Activated effector memory CD4-positive, alpha-beta T cell treated with anti-CD3 and anti-CD28 coated beads, Interleukin-2, amount 50 U/mL, for 16 hours (primary cell): Measurements from ENCODE around the gene PAX5.

ENCODE experiments used
- DNase-seq: peaks from one replicate; pipeline ENCODE4 v3.0.0-alpha.2; 2020

PAX5 gene

GRCh38 chr9:37011530-37011929, 22.5 kb downstream of the PAX5 start:
- no peak for DNase-seq

DNA sequence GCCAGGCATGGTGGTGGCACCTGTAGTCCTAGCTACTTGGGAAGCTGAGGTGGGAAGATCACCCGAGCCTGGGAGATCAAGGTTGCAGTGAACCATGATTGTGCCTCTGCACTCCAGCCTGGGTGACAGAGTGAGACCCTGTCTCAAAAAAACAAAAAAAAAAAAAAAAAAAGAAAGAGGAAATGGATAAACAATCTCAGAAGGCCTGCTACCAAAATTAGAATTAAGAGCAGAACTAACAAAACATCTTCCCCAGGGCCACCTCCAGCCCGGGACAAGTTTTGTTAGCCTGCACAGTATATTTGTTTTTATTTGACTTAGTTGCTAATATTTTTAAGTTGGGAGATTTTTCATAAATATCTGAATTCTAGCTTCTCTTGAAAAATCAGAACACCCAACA, 23.1 kb downstream of the PAX5 start:
- no peak for DNase-seq

GRCh38 chr9:37010180-37010579, 23.9 kb downstream of the PAX5 start:
- no peak for DNase-seq

DNA sequence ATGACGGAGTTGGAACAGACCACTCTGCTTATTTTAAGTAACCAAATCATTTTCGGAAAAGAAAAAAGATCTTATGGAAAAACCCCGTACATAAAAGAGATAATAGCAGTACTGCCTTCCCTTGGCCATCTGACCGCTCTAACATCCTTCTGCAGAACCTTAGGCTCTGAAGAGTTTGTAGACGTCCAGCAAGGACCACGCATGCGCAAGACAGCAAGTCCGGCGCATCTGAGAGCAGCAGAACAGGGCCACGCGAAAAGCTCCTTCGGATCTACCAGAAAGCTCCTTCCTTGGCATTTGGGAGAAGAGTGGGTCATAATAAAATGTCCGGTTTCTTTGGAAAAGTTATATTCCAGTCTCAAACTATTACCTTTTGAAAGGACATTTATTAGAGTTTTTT, 26.8 kb downstream of the PAX5 start:
- DNase-seq, result no peak

- no peak for DNase-seq
These were observed 28.4 kb downstream of the PAX5 start for GRCh38 chr9:37005517-37006140.

GRCh38 chr9:37004424-37004935, 29.6 kb downstream of the PAX5 start:
- DNase-seq, result no peak

GRCh38 chr9:37002413-37003217, 31.5 kb downstream of the PAX5 start:
- DNase-seq, result no peak

DNA sequence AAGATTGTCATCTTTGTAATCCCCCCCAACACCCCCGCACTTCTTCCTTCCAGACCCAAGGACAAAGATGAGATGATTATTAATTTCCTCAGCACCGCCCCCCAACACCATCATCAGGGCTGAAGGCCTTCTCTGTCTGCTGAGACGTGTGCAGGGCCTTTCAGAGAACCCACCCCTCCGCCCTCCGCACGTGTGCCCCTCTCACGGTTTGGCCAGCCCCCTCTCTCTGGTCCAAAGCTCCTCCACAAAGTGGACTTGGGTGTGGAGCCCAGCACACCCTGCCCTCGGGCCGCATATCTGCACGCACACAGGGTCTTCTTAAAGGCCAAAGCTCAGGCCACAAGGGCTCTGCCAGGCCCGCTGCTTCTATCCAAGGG, 32.0 kb downstream of the PAX5 start:
- no peak for DNase-seq

DNA sequence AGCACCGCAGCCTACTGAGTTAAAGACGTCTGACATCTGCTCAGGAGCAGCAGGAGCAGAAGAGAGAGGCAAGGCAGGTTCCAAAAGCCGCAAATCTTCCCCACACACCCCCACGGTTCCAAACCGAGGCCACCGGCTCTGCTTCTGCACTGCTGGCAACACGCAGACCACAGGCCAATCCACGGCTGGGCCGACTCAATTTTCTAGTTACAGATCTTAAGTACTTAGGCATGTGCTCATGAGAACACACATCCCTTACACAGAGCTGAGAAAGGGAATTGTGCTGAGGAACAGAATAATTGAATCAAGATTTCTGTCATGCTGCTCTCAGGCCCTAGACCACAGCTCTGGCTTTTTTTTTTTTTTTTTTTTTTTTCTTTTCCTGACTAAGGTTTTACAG, 32.6 kb downstream of the PAX5 start:
- DNase-seq, result no peak

- no peak for DNase-seq
These were observed 34.2 kb downstream of the PAX5 start for GRCh38 chr9:36999728-37000333.

DNA sequence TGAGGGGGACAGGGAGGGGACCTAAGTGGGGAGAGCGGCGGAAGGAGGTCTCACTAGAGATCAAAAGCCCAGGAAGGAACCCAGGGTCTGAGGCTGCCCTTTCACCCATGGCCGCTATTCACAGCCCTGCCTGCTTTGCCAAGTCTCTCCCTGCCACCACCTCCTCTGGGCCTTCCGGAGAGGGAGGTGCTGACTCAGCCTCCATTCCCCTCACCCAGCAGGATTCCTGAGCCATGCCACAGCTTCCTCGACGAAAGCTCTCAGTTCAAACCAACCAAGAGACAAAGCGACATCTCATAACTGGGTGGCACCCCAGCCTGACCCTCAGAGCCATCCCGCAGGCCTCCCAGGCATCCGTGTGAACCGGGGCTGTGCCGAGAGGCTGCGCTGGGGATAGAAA, 36.7 kb downstream of the PAX5 start:
- no peak for DNase-seq

DNA sequence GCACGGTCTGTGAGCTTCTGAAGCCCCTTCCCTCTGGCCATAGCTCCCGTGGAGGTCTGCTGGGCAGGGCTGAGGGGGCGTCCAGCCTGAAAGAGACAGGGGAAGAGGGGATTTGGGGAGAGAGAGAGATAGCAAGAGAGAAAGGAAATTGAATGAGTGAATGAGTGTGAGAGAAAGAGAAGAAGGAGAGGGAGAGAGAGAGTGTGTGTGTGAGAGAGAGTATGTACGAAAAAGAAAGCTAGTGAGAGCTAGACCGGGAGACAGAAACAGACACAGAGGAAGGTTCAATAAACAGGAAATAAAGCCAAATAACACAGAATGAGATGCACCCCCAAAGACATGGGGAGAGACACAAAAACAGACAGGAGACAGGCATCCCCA, 37.4 kb downstream of the PAX5 start:
- no peak for DNase-seq

GRCh38 chr9:36995927-36996705, 38.0 kb downstream of the PAX5 start:
- peak; percentile 82 for DNase-seq

DNA sequence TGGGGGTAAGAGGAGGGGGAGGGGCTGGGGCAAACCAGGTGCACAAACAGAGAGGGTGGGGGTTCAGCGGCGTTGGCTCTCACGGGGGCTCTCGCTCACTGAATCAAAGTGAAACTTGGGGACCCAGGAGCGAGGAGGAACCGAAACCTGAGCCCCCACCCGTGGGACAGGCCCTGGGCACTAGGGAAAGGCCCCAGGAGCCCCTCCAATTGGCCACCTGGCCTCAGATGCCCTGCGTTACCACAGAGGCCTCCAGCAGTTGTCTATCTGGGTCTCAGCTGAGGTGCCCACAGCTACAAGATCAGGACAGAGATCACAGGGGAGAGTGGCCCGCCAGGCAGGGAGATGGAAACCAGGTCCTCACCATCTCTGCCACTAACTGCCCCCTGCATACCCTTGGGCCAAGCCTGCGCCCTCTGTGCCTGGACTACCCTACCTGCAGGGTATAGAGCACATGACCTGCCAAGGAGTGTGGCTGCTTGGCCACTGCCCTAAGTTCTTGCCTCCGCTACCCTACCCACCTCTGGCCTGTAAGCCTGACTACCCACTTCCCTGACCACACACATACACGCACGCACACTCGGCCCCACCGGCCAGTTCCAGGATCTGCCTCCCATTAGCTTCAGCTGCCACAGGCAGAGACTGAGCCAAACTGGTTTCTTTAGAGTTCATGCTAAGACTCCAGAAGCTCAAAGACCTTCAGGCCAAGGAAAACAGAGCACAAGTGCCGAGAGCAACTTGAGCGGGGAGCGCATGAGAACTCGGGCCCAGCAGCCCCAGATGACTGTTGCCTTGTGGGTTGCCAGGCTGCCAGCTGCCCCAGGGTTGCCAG, 39.9 kb downstream of the PAX5 start:
- DNase-seq, result peak; percentile 38

DNA sequence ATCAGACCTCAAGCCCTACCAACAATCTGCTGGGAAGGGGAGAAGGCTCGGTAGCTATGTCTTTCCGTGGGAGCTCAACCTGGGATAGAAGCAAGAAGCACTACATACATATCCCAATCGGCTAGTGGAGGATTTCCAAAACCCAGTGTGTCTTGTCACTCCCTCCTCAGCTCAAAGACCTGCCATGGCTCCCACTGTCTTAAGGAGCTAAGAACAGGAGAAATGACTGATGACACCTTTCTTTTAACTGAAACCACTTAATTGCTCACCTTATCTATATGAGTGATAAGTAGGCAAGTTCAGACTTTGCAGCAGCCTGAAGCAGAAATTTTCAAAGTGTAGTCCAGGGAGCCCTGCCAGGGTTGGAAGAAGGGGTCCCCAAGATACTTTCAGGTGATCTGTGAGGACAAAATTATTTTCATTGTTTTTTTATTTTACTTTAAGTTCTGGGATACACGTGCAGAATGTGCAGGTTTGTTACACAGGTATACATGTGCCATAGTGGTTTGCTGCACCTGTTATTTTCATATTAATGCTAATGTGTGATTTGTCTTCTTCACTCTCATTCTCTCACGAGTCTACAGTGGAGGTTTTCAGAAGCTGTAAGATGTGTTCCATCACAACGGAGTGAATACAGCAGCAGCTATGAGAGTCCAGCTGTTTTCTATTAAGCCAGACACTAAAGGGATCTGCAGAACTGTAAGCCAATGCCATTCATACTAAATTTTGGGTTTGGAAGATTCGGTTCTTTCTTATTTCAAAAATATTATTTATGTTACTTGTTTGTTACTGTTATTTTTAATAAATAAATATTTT, 41.4 kb downstream of the PAX5 start:
- DNase-seq, result peak; percentile 3

DNA sequence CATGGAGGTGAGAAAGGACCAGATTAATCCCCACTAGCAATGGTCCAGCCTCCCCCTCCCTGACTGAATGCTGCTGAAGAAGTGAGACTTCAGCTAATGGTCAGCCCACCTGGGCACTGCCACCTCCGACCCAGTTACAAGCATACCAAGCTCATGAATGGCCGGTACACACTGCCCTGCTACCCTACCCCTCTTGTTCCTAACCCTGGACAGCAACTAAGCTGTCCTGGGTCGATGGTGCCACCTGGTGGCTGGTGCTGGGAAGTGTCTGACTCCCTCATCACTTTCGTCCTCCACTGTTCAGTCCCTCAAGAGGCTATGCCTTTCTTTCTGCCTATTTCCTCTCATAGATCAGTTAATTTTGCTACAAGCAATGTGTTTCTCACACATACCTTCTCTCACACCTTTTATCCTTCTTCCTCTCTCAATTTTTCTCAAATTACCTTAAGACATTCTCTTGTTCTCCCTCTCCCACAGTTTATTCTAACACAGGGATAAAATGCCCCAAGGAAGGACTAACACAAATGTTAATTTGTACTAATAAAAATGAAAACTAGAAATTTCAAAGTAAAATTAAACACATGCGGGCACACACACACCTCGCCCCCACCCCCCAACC, 42.4 kb downstream of the PAX5 start:
- no peak for DNase-seq

DNA sequence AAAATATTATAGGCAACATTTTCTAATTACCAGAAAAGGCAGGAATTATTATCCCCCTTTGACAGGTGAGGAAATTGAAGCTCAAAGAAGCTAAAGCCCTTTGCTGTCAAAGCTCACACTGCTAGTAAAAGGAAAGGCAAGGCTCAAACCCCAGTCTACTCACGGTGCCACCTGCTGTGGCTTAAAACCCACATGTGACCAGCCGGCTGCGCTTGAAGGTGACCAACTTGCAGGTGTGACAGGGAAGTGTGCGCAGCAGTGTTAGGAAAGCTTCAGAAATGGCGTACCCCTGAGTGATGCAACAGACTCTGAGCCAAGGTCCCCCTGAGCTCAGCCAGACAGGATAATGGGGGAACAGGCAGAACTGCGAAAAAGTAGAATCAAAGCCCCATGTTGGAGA, 45.2 kb downstream of the PAX5 start:
- peak; percentile 43 for DNase-seq

GRCh38 chr9:36987891-36988290, 46.2 kb downstream of the PAX5 start:
- no peak for DNase-seq

DNA sequence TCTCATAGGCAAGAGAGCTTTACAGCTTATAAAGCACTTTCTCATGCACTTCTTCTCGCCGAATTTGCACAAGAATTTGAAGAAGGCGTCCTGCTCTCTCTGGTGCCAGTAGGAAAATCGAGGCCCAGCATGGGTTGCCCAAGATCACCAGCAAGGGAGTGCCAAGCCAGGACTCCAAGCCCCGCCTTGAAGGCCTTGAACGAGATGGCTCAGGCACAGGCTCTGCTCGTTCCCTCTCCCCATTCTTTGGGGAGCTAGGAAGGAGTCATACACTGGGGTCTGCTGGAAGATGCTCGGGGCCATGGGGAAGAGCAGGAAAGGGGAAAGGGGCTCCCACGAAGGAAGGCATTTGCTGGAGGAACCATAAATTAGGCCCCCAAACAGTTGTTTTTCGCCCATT, 46.7 kb downstream of the PAX5 start:
- peak; percentile 53 for DNase-seq

- peak; percentile 37 for DNase-seq
These were observed 47.3 kb downstream of the PAX5 start for GRCh38 chr9:36986468-36987408.
